Omental fat pad (tissue), 4 donors: ENCODE data around the gene NPPA. TPM values are rescaled to one million over a fixed set of nuclear protein-coding genes. Genes with fewer than 3 reads are reported as not detected.

Experiments used
- ATAC-seq: fragments of 150-250 bp; one replicate; pipeline ENCODE4 v1.9.1; 2016; ENCODE audit warnings: mild to moderate bottlenecking, moderate library complexity; ENCODE audit not compliant: low FRiP score
- DNase-seq: peaks from one replicate; pipeline ENCODE4 v3.0.0-alpha.2; 2019; ENCODE audit warnings: low spot score
- CTCF ChIP-seq, 3 donors: fragments of 450-650 bp; IDR thresholded peaks; one replicate each; pipeline ENCODE4 v1.5.1; 2016 to 2017; ENCODE audit warnings: antibody characterized with exemption in 3 of 3, mild to moderate bottlenecking in 3 of 3, moderate library complexity in 2 of 3
- total RNA-seq, 4 donors: library from RNA; depleted of rRNA; stranded (reverse); fragments of >200 nt; gene quantifications; one replicate each; pipeline ENCODE4 v1.1.0, GENCODE V29; 2016

Gene NPPA
- total RNA-seq, 4 donors from 2014 or later = not detected

GRCh38 chr1:11856698-11857097, 9.1 kb upstream of the NPPA start:
- TF ChIP-seq CTCF (IDR thresholded peaks at IDR 0.05) = no peak
- no peak for DNase-seq
- no peak for ATAC-seq

- ATAC-seq = no peak
- no peak for TF ChIP-seq CTCF (IDR thresholded peaks at IDR 0.05)
- no peak for DNase-seq
Observed at GRCh38 chr1:11855430-11855829, 7.8 kb upstream of the NPPA start.

GRCh38 chr1:11854519-11854918, 6.9 kb upstream of the NPPA start:
- no peak for DNase-seq
- no peak for TF ChIP-seq CTCF (IDR thresholded peaks at IDR 0.05)
- ATAC-seq = no peak

DNA sequence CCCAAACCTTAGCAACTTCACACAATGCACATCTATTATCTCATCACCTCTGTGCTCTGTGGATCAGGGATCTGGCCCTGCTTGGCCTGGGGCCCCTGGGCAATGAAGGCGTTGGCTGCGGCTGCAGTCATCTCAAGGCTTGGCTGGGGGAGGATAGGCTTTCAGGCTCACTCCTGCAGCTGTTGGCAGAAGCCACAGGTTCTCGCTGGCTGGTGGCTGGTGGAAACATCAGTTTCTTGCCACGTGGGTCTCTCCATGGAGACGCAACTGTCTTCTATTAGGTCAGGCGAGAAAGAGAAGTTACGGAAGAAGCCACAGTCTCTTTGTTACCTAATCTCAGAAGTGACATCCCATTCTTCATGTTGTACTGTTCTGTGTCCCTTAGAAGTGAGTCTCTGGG, 3.6 kb upstream of the NPPA start:
- TF ChIP-seq CTCF (IDR thresholded peaks at IDR 0.05) = no peak
- ATAC-seq (no peak), DNase-seq (no peak)

DNA sequence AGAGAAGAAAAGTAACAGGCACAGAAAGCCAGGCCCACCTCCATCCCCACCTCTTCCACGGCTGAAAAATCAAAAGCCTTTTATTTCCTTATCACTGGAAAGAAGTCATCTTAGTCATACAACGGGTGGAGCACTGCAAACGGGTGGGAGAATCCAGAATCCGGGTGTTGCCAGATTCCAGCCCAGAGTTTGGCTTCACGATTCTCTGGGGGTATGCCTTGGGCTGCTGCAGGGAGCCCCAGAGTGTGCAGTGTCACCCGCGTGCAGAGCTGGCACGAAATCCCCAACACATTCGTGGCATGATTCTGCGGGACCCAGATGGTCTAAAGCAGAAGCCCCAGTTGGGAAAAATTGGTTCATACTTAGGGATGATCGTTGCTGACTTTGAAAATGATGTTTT, 2.6 kb upstream of the NPPA start:
- DNase-seq (no peak), ATAC-seq (no peak)
- TF ChIP-seq CTCF (IDR thresholded peaks at IDR 0.05) = no peak

DNA sequence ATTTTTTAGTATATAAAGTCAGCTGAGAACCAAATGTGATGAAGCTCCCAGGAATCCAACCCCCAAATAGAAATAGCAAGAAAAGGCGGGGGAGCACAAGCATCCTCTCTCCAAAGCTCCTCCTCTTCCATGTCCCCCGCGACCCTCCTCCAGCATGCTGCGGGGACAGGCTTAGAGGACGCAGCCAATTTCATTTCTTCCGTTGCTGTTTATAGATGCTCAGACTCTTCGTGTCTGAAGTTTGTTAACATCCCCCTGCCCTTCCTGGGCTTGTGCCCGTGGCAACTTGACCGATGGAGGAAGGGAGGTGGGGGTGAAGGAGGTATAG, 754 bp upstream of the NPPA start:
- no peak for ATAC-seq
- no peak for TF ChIP-seq CTCF (IDR thresholded peaks at IDR 0.05)
- no peak for DNase-seq

DNA sequence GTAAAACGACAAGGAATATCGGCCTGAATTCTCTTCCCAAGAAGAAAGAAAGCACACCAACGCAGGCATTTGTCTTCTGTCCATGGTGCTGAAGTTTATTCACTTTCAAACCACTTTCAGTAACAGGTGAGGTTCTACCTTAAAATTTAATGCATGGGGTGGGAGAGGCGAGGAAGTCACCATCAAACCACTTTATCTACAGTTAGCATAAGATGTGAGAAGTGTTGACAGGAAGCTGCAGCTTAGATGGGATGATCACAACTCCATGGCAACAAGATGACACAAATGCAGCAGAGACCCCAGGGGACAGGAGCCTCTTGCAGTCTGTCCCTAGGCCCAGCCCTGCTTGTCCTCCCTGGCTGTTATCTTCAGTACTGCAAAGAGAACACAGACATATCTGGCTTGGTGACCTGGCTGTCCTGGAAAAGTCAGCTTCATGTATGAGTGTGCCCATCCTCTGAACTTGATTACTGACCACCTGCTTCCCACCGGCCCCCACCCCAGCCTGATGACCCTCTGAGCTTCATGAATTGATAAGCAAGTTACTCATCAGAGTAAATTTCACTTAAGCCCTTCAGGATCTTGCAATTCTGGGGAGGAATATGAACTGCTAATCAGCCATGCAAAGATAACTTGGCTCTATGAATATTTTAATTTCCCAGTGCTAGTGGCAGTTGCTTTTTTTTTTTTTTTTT, 1.8 kb downstream of the NPPA start:
- DNase-seq (no peak), ATAC-seq (no peak)
- TF ChIP-seq CTCF (IDR thresholded peaks at IDR 0.05) = no peak
